NCI-H1930 (cell line): ENCODE results near the gene PDZD7.

Source experiments
- DNase-seq, 2 experiments: peaks; one replicate each; lab custom pipeline; 2025; lab: John Stamatoyannopoulos, UW

PDZD7 gene

GRCh38 chr10:101000915-101001658 lies 29.8 kb downstream of the PDZD7 start:
- no peak for DNase-seq

- no peak for DNase-seq
These were observed 30.6 kb downstream of the PDZD7 start for GRCh38 chr10:101000127-101000914.

DNA sequence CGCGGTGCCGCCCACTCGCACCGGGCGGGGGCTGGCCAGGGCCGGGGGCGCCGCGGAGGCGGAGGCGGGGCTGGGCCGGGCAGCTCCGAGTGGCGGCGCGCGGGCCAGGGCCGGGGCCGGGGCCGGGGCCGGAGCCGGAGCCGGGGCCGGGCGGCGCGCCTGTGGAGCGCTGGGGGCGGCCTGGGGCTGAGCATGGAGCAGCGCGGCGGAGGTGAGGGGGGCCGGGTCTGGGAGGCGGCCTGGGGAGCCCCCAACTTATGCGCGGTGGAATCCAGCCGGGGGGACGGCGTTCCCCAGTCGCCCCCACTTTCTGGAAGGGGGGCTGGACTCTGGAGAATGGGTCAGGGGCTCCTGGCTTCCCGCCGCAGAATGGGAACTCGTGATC lies 31.2 kb downstream of the PDZD7 start, which contains the start of gene LZTS2:
Gene LZTS2 (plus strand): TSS at position 67 of the 385 bp plus-strand sequence. CDS start 2,731 bp downstream, outside the sequence.
- DNase-seq: no peak

DNA sequence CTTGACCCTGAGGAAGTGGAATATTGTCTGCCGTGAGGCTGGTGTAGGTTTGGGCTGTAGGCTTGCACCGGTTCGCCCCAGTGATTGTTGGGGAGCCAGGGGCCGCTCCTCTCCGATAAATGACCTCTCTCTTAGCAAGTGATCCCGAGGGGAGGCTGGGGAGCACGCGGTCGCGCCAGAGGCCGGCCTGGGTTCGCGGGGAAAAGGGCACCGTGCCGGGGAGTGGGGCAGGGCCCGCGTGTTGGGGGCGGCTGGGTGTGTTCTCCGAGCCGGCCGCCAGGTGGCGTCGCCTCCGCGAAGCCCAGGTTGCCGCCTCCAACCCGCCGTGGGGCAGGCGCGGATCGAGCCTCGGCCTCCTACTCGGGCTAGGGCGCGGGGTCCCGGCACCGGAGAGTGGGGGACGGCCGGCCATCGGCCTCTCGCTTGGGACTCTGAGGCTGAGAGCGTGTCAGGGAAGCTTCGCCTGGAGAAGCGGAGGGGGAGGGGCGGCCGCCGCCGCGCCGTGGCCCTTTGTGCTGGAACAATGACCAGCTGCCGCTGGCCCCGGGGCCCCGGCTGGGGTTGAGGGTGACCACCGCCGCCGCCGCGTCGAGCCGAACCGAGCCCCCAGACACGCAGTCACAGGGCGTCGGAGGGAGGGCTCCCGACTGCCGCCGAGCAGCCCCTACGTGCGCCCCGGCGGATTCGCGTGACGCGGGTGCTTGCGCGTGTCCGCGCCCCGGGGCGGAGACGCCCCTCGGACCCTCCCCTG lies 31.8 kb downstream of the PDZD7 start:
- peak; percentile 26 to 70 for DNase-seq

DNA sequence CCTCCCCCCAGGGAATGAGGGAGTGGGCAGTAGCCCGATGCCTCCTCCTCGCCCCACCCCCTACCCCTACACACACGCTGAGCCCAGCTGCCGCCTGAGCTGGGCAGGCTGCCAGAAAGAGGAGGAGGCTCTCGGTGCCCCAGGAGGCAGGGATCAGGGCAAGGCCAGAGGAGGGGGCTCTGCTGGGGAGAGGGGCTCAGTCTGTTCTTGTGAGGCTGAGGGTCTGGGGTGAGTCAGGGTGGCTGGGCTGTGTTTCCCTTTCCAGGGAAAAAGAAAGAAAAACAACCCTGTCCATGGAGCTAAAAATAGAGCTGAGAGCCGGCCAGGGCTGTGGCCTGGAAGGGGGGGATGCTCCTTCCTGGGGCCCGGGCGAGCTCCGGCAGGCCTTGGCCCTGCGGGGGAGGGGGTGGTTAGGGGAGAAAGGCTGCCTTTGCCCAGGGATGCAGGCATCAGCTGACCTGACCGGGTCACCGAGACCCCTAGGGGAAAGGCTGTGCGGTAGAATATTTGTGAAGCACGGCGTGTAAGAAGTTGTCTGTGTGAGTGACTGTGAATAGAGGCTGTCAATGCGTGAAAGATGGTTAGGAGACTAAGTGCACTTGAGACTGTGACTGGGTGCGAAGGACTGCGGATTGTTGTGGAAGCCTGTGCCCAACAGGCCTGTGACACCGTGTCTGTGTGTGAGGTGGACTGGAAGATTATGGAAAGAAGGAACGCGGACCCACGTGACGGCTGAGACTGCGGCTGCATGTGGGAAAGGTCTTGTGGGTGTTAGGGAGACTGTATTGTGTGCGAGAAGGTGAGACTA lies 32.5 kb downstream of the PDZD7 start:
- peak; percentile 51 to 69 for DNase-seq

- peak; percentile 41 to 75 for DNase-seq
These were observed 33.4 kb downstream of the PDZD7 start for GRCh38 chr10:100997360-100998182.

- peak in 1 of 2 experiments; percentile 5 for DNase-seq
These were observed 34.1 kb downstream of the PDZD7 start for GRCh38 chr10:100996678-100997359.

- no peak for DNase-seq
These were observed 35.7 kb downstream of the PDZD7 start for GRCh38 chr10:100995181-100995580.

GRCh38 chr10:100993986-100994708 lies 36.8 kb downstream of the PDZD7 start:
- no peak for DNase-seq

GRCh38 chr10:100989088-100989487 lies 41.8 kb downstream of the PDZD7 start:
- DNase-seq: no peak

GRCh38 chr10:100988166-100988565 lies 42.8 kb downstream of the PDZD7 start:
- DNase-seq: no peak

DNA sequence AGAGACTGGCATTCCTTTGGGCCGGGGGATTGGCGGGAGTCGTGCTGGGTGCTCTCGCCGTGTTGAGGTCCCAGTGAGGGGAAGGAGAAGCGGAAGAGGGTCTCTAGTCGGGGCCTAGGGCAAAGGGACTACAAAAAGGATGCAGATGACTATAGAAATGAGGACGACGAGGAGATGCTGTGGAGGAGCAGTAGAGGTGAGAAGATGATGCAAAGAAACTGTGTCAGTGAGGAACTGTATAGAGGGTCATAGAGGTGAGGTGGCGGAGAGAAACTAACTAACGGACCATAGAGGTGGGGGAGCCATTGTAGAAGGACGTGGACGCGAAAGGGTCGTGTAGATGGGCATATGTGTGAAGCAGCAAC lies 43.3 kb downstream of the PDZD7 start:
- DNase-seq: no peak

GRCh38 chr10:100986952-100987684 lies 43.8 kb downstream of the PDZD7 start, which contains the start of the genes MRPL43 and TWNK:
Gene MRPL43, minus strand, starts transcription at chr10:100987497. Its CDS starts 54 bp downstream, at chr10:100987443.
Gene TWNK, plus strand, starts transcription at chr10:100987543. Its CDS starts 668 bp downstream, at chr10:100988211.
- DNase-seq: peak; percentile 47 to 67

DNA sequence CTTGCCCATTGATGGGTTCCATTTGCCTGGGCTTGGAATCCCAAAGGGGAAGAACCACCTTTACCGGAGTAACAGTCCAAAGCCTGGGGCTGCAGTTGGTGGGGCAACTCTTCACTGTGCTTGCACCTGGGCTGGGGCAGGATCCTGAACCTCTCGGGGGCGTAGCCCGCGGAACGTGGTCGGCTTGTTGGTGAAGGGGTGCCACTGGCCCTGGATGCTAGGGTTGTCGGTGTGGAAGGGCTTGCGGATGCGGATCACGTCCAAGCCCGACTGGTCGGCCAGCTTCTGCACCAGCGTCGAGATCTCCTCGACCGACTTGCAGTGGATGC lies 44.3 kb downstream of the PDZD7 start:
- DNase-seq: no peak

- no peak for DNase-seq
These were observed 45.6 kb downstream of the PDZD7 start for GRCh38 chr10:100985336-100985735.

DNA sequence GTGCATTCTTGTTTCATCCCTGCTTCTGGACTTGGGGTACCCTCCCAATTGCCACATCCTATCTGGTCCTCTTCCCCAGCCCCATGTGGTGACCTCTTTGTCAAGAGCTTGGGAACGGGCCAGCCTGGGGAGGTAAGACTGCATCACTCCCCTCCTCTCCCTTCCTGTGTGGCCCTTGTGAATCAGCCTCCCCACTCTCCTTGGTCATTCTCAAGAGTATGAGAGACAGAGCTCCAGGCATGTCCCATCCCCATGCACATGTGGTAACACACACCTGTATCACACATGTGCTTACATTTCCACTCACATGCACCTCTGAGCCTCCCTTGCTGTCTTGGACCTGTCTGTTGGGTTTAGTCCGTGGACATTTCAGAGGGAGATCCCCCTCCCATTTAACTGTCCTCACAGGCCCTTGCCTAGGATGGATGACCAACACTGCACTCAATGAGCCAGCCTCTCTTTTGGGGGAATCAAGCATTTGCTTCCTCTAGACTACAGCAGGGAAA lies 46.2 kb downstream of the PDZD7 start:
- no peak for DNase-seq

DNA sequence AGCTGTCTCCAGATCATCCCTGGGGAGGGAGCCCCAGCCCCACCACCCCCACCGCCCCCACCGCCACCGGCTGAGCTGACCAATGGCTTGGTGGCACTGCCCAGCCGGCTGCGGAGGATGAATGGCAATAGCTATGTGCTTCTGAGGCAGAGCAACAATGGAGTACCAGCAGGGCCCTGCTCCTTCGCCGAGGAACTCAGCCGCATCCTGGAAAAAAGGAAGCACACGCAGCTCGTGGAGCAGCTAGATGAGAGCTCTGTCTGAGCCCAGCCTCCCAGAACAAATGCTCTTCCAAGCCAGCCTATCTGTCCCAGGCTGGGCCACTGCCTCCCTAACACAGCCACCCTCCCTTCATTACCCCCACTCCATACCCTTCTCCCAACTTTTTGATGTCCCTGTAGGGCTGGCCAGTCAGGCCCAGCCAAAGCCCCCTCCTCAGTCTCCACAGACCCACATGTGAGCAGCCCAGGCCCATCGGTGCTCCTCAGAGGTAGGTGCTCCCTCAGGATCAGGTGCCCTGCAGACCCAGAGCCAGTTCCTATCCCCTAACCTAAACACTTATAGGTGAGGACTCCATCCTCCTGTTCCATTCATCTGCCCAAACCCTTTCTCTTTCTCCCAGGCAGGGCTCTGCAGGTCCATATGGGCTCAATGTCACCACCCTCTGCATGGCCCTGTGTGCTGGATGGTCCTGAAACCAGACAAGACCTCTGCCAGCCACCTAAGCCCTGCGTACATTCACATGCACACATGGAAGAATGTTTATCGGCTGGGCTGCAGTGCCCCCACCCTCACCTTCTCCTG lies 46.9 kb downstream of the PDZD7 start:
- DNase-seq: no peak
